HepG2 (cell line): ENCODE results near the gene TRIM27. TPM values are rescaled to one million over a fixed set of nuclear protein-coding genes. Genes with fewer than 3 reads are reported as not detected.

Source experiments
- ATF3 ChIP-seq: sonication (generic); formaldehyde crosslinking; IDR thresholded peaks from 2 replicates; pipeline ENCODE4 v1.4.0; 2020; ENCODE audit warnings: missing genetic modification reagents
- CENPT ChIP-seq: sonication (generic); formaldehyde crosslinking; IDR thresholded peaks from 2 replicates; pipeline ENCODE4 v1.8.0; 2022; ENCODE audit warnings: low read depth, mild to moderate bottlenecking, moderate library complexity, missing genetic modification reagents
- CREB3 ChIP-seq: sonication (generic); formaldehyde crosslinking; IDR thresholded peaks from 2 replicates; pipeline ENCODE4 v1.5.0; 2020; ENCODE audit warnings: missing genetic modification reagents
- E2F2 ChIP-seq: sonication (generic); formaldehyde crosslinking; IDR thresholded peaks from 2 replicates; pipeline ENCODE4 v1.4.0; 2020; ENCODE audit warnings: missing genetic modification reagents, borderline replicate concordance
- ELF4 ChIP-seq: sonication (generic); formaldehyde crosslinking; IDR thresholded peaks from 2 replicates; pipeline ENCODE4 v1.5.0; 2020; ENCODE audit warnings: missing genetic modification reagents, mild to moderate bottlenecking, moderate library complexity, borderline replicate concordance
- ERF ChIP-seq: IDR thresholded peaks from 2 replicates; pipeline ENCODE4 v1.6.1; 2018; ENCODE audit warnings: missing biosample characterization, missing genetic modification reagents
- GABPA ChIP-seq, 2 experiments: IDR thresholded peaks; 2 replicates each; pipeline ENCODE4 v1.6.1; 2011 to 2016; ENCODE audit warnings: low read depth in 2 of 2, low read length in 1 of 2, missing biosample characterization in 1 of 2, missing genetic modification characterization in 1 of 2
- HDAC2 ChIP-seq: sonication (generic); formaldehyde crosslinking; IDR thresholded peaks from 2 replicates; pipeline ENCODE4 v1.4.0; 2020; ENCODE audit warnings: missing genetic modification reagents
- HMGXB4 ChIP-seq, 2 experiments: sonication (generic) in 1 of 2; formaldehyde crosslinking in 1 of 2; IDR thresholded peaks; 2 replicates each; pipeline versions ENCODE4 v1.4.0 to v1.6.1; 2018 to 2020; ENCODE audit warnings: missing genetic modification reagents in 2 of 2, borderline replicate concordance in 1 of 2, low read depth in 1 of 2, mild to moderate bottlenecking in 1 of 2, missing biosample characterization in 1 of 2
- JUN ChIP-seq: sonication (generic); formaldehyde crosslinking; IDR thresholded peaks from 2 replicates; pipeline ENCODE4 v1.4.0; 2020; ENCODE audit warnings: mild to moderate bottlenecking, missing genetic modification reagents
- KDM2A ChIP-seq: sonication (generic); formaldehyde crosslinking; IDR thresholded peaks from 2 replicates; pipeline ENCODE4 v1.4.0; 2020; ENCODE audit warnings: low read depth, missing genetic modification reagents, borderline replicate concordance
- MAFF ChIP-seq: IDR thresholded peaks from 2 replicates; pipeline ENCODE4 v1.6.1; 2011; ENCODE audit warnings: low read depth, low read length, improper control_type of control experiment
- MXI1 ChIP-seq: IDR thresholded peaks from 3 replicates; pipeline ENCODE4 v1.6.1; 2012; ENCODE audit warnings: low read depth, low read length, inconsistent platforms, borderline replicate concordance
- PCBP1 ChIP-seq: fragments of 200-400 bp; formaldehyde crosslinking; IDR thresholded peaks from 2 replicates; pipeline ENCODE4 v1.6.1; 2017; ENCODE audit warnings: mild to moderate bottlenecking, low read depth, low read length, borderline replicate concordance
- SMAD3 ChIP-seq: sonication (generic); formaldehyde crosslinking; IDR thresholded peaks from 2 replicates; pipeline ENCODE4 v1.4.0; 2020; ENCODE audit warnings: missing genetic modification reagents
- SMC3 ChIP-seq: IDR thresholded peaks from 2 replicates; pipeline ENCODE4 v1.6.1; 2011; ENCODE audit warnings: low read length, improper control_type of control experiment
- ZBTB34 ChIP-seq: sonication (generic); formaldehyde crosslinking; IDR thresholded peaks from 2 replicates; pipeline ENCODE4 v1.8.0; 2022; ENCODE audit warnings: mild to moderate bottlenecking, missing genetic modification reagents
- ZKSCAN8 ChIP-seq: IDR thresholded peaks from 2 replicates; pipeline ENCODE4 v1.6.1; 2016; ENCODE audit warnings: borderline replicate concordance, missing genetic modification reagents, missing compliant biosample characterization
- ZNF121 ChIP-seq: sonication (generic); formaldehyde crosslinking; IDR thresholded peaks from 2 replicates; pipeline ENCODE4 v1.5.0; 2020; ENCODE audit warnings: mild to moderate bottlenecking, missing genetic modification reagents
- ZNF205 ChIP-seq: IDR thresholded peaks from 2 replicates; pipeline ENCODE4 v1.6.1; 2018; ENCODE audit warnings: missing biosample characterization, missing genetic modification reagents
- ZNF792 ChIP-seq: IDR thresholded peaks from 2 replicates; pipeline ENCODE4 v1.6.1; 2016
- polyA plus RNA-seq, 8 experiments: library from polyadenylated mRNA; depleted of rRNA in 3 of 8; stranded (reverse) in 7 of 8; unstranded in 1 of 8; fragments of >200 nt; fragmentation: Illumina TruSeq in 4 of 8; extraction: Trizol in 4 of 8; gene quantifications; 2 replicates each; pipeline versions ENCODE4 v1.2.1 to v1.2.3, GENCODE V29; 2011 to 2016; ENCODE audit warnings: low read depth in 4 of 8, missing spikeins in 1 of 8, mixed read lengths in 1 of 8; ENCODE audit not compliant: insufficient read depth in 1 of 8
- total RNA-seq, 5 experiments: library from RNA; depleted of rRNA; stranded (reverse); fragments of >200 nt; fragmentation: Illumina TruSeq; extraction: Trizol; gene quantifications; 2 replicates each; pipeline ENCODE4 v1.2.3, GENCODE V29; 2016; ENCODE audit warnings: low read depth in 1 of 5
- TF ChIP-seq, protein P1 (sequence below): IDR thresholded peaks from 2 replicates; pipeline ENCODE4 v1.6.1; 2016; ENCODE audit warnings: missing genetic modification reagents, missing compliant biosample characterization
- TF ChIP-seq, protein P2 (sequence below): IDR thresholded peaks from 2 replicates; pipeline ENCODE4 v1.6.1; 2016; ENCODE audit warnings: low read depth, control low read depth

TRIM27 gene
- total and polyA plus RNA-seq, 2 of the 13 experiments (the other 11 are each of a cell fraction or from before 2014, with no cell fraction given) = 88.6 to 112 TPM

GRCh38 chr6:28944412-28944865, 20.7 kb upstream of the TRIM27 start (continued):
- TF ChIP-seq ZKSCAN8 (CRISPR knock-in tag) = peak; percentile 83
- TF ChIP-seq SMC3 = no peak
- TF ChIP-seq ZNF121 = no peak
- TF ChIP-seq ELF4 (CRISPR knock-in tag) = no peak
- peak; percentile 77 for TF ChIP-seq KDM2A (CRISPR knock-in tag)
- peak; percentile 93 for TF ChIP-seq SMAD3
- peak; percentile 41; the same call in 1 of the 2 replicates for TF ChIP-seq ATF3 (CRISPR knock-in tag)
- TF ChIP-seq CENPT = no peak
- TF ChIP-seq, protein P1, sequence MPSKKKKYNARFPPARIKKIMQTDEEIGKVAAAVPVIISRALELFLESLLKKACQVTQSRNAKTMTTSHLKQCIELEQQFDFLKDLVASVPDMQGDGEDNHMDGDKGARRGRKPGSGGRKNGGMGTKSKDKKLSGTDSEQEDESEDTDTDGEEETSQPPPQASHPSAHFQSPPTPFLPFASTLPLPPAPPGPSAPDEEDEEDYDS (CRISPR knock-in tag) = peak; percentile 95
- no peak for TF ChIP-seq ZBTB34 (CRISPR knock-in tag)
- TF ChIP-seq, protein P2, sequence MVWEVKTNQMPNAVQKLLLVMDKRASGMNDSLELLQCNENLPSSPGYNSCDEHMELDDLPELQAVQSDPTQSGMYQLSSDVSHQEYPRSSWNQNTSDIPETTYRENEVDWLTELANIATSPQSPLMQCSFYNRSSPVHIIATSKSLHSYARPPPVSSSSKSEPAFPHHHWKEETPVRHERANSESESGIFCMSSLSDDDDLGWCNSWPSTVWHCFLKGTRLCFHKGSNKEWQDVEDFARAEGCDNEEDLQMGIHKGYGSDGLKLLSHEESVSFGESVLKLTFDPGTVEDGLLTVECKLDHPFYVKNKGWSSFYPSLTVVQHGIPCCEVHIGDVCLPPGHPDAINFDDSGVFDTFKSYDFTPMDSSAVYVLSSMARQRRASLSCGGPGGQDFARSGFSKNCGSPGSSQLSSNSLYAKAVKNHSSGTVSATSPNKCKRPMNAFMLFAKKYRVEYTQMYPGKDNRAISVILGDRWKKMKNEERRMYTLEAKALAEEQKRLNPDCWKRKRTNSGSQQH (CRISPR knock-in tag) = no peak
- TF ChIP-seq MXI1 = no peak
- TF ChIP-seq JUN (CRISPR knock-in tag) = no peak
- peak; percentile 90 for TF ChIP-seq ZNF205 (CRISPR knock-in tag)
- no peak for TF ChIP-seq PCBP1
- TF ChIP-seq HDAC2 (CRISPR knock-in tag) = peak; percentile 82
- TF ChIP-seq E2F2 = no peak
- no peak for TF ChIP-seq CREB3 (CRISPR knock-in tag)
- no peak for TF ChIP-seq GABPA (IDR thresholded peaks at IDR 0.05; ENCODE audit: low read depth, low read length)
- TF ChIP-seq GABPA (CRISPR knock-in tag; IDR thresholded peaks at IDR 0.05; ENCODE audit: low read depth) = peak; percentile 54; the same call in 1 of the 2 replicates
- TF ChIP-seq ZNF792 (CRISPR knock-in tag) = peak; percentile 90
- TF ChIP-seq ERF (CRISPR knock-in tag) = peak; percentile 85
- peak; percentile 86 to 100 for TF ChIP-seq HMGXB4 (CRISPR knock-in tag; IDR thresholded peaks at IDR 0.05; ENCODE audit: borderline replicate concordance in 1 of 2, low read depth in 1 of 2)
- 0 out of 2 replicates have a peak, but pooled peaks have one; percentile 28 for TF ChIP-seq MAFF
